Activated T-helper 1 cell treated with anti-CD3 and anti-CD28 coated beads, Interleukin-12 subunit alpha, Interleukin-12 subunit beta, Interleukin-2, Interleukin-4 antibody, amounts not matched to agents 30 ng/mL and 10 ng/mL and 1 ng/mL, durations not matched to agents 14 hours and 24 hours and 36 hours (primary cell): ENCODE measurements around the gene C5orf15. TPM values are rescaled to one million over a fixed set of nuclear protein-coding genes. Genes with fewer than 3 reads are reported as not detected.
"Not testable (repeated sequence)": the region's sequence is repeated elsewhere in the genome, so short reads cannot be mapped to it uniquely, and the experiment has no call there.

Experiments
- DNase-seq: peaks from one replicate; pipeline ENCODE4 v3.0.0; 2021; ENCODE audit warnings: low spot score
- H3K27ac Mint-ChIP-seq: one replicate; pipeline ENCODE4 v1.8.0; 2021; ENCODE audit warnings: mild to moderate bottlenecking, mixed read lengths
- H3K27me3 Mint-ChIP-seq: one replicate; pipeline ENCODE4 v1.8.0; 2022; ENCODE audit warnings: mild to moderate bottlenecking, moderate library complexity, mixed read lengths; ENCODE audit not compliant: insufficient read depth
- H3K36me3 Mint-ChIP-seq: one replicate; pipeline ENCODE4 v1.8.0; 2021; ENCODE audit warnings: low read depth, mixed read lengths
- H3K4me1 Mint-ChIP-seq: one replicate; pipeline ENCODE4 v1.8.0; 2021; ENCODE audit warnings: low read depth, mixed read lengths
- H3K4me3 Mint-ChIP-seq: one replicate; pipeline ENCODE4 v1.8.0; 2021; ENCODE audit warnings: mild to moderate bottlenecking, moderate library complexity, mixed read lengths
- H3K9me3 Mint-ChIP-seq: one replicate; pipeline ENCODE4 v1.8.0; 2021; ENCODE audit warnings: mixed read lengths
- intact Hi-C: fragments of 100-400 bp; cut with micrococcal nuclease; formaldehyde crosslinking; loops from one replicate; pipeline ENCODE4 v1.15.1; 2024
- total RNA-seq: library from RNA; stranded (reverse); gene quantifications from 2 replicates; pipeline ENCODE4 v1.2.3, GENCODE V29; 2022

C5orf15 gene
- total RNA-seq, 1 donor from 2014 or later: 50.0 TPM

DNA sequence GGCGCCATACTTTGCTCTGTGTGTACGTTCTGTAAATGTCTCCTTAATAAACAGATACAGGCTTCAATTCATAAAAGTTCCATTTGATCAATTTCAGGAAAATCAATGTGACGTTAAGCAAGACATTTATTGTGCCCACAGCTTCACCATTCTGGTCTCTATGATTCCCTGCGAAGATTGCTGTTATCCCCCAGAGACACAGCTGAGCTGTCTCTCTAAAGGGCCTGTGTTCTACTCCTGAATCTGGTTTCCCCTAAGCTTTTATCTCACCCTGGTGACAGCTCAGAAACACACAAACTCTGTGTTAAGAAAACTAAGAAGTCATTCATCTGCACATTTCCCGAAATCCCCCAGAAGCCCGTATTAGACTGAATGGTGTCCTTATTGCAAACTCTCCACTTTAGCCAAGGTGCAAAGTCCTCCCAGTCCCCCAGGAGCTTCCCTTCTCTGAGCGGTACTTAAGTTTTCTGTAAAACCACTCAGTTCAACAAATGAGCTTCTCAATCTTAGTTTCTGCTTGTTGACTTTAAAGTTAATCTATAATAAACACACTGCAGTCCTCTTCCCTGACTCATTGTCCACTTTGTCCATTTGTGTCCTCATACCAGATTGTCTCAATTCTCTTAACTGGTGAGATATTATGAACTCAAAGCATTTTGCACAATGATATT, 1.4 kb upstream of the C5orf15 start:
- H3K27ac Mint-ChIP-seq: peak overlapping the region; percentile 69
- H3K36me3 Mint-ChIP-seq: peaks cover 37% of the 10 kb centered on the region
- H3K4me3 Mint-ChIP-seq: peak overlapping the region; percentile 98
- intact Hi-C loops: loop anchor here (2.0 to 10.0 kb wide), 4 partner anchors 257 to 1393 kb away; partner anchors contain the start of genes CAMLG, HSPA4 and PPP2CA
- H3K27me3 Mint-ChIP-seq: no peaks in the 10 kb centered on the region
- no peak for DNase-seq
- H3K9me3 Mint-ChIP-seq: no peaks in the 10 kb centered on the region
- H3K4me1 Mint-ChIP-seq: peaks cover 43% of the 10 kb centered on the region

DNA sequence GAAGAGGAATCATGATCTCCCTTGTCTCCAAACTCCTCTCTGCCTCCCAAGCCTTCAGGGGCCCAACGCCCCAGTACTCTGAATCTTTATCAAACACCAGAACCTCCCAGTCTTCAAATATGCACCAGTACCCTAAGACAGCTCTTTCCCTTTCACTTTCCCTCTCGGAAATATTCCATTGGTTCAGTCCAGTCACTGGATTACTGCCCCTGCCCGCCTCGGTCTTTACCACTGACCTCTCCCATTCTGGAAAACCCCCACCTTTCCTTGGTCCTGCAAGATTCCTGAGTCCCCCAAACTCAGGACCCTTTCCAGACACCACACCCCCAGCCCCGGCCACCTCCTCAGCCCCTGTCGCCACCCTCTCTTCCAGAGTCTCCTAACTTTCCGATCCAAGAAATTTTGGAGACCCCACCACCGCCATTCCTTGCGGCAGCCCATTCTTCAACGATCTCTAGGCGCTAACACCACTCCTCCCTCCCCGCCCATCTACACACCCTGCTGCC, 674 bp downstream of the C5orf15 start:
- Mint-ChIP-seq H3K27ac (peak overlapping the region; percentile 96), H3K27me3 (no peaks in the 10 kb centered on the region), H3K4me3 (peak overlapping the region; percentile 98), H3K4me1 (peaks cover 60% of the 10 kb centered on the region), H3K9me3 (peaks cover 6% of the 10 kb centered on the region), H3K36me3 (peaks cover 35% of the 10 kb centered on the region)
- intact Hi-C loops: loop anchor here (1.0 to 10.0 kb wide), 9 partner anchors 8 to 1395 kb away; partner anchors contain the start of genes AFF4, CAMLG, HSPA4 and PPP2CA
- DNase-seq: no peak

DNA sequence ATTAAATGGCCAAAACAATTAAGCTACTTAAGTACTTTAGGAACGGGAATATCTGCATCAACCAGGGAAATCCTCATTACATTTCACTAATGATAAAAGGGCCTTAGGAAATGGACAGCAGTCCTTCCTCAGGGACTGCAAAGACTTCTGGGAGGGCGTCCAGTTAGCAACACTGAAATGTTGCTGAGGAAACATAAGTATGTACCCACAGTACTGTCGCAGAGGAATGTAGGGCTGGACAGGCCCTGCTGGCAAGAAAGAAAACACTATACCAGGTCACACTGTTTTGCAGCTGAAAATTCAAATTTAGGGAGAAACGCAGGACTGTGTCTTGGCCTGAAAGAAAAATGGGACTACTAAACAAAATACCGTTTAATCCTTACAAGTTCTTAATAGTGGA, 1.3 kb downstream of the C5orf15 start:
- Mint-ChIP-seq H3K36me3 (peaks cover 41% of the 10 kb centered on the region), H3K4me1 (peaks cover 67% of the 10 kb centered on the region), H3K27ac (no peak overlapping the region), H3K9me3 (peaks cover 6% of the 10 kb centered on the region), H3K4me3 (peak overlapping the region; percentile 98), H3K27me3 (no peaks in the 10 kb centered on the region)
- DNase-seq: no peak
- intact Hi-C loops: loop anchor here (5.0 to 10.0 kb wide), 2 partner anchors 912 to 1395 kb away; partner anchors contain the start of gene HSPA4

DNA sequence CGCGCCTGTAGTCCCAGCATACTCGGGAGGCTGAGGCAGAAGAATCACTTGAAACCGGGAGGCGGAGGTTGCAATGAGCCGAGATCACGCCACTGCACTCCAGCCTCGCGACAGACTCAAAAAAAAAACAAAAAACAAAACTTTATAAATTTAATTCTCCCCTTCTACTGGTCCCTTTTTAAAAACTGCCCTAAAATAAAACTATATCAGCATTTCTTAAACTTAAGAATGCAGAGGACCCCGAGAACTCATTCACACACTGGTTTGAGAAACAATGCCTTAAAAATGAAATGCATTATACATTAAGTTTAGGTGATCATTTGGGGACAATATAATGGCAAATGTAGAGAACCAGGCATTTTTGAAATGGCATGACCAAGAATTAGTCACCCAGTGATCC, 2.3 kb downstream of the C5orf15 start:
- H3K4me1 Mint-ChIP-seq: peaks cover 68% of the 10 kb centered on the region
- H3K36me3 Mint-ChIP-seq: peaks cover 36% of the 10 kb centered on the region
- no peak overlapping the region for H3K4me3 Mint-ChIP-seq
- intact Hi-C loops: loop anchor here (5.0 to 10.0 kb wide), 2 partner anchors 911 to 1396 kb away; partner anchors contain the start of gene HSPA4
- no peak overlapping the region for H3K27ac Mint-ChIP-seq
- DNase-seq: no peak
- no peaks in the 10 kb centered on the region for H3K27me3 Mint-ChIP-seq
- peaks cover 6% of the 10 kb centered on the region for H3K9me3 Mint-ChIP-seq

DNA sequence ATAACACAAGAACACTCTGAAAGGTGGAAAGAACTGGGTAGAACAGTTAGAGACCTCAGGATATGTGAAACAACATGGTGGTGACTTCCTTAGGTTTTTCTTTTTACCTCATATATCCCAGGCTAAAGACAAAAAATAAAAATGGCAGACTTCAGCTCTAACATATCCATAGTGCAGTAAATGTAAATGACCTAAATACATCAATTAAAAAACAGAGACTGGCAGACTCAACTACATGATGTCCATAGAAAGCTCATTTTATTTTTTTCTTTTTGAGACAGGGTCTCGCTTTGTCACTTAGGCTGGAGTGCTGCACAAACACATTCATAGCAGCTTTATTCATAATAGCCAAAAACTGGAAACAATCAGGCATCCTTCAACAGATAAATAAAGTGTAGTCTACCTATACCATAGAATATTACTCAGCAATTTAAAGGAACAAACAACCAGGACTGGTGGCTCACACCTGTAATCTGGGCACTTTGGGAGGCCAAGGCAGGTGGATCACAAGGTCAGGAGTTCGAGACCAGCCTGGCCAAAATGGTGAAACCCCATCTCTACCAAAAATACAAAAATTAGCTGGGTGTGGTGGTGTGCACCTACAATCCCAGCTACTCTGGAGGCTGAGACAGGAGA, 4.8 kb downstream of the C5orf15 start:
- peak overlapping the region; percentile 59 for H3K27ac Mint-ChIP-seq
- no peaks in the 10 kb centered on the region for H3K27me3 Mint-ChIP-seq
- peaks cover 37% of the 10 kb centered on the region for H3K36me3 Mint-ChIP-seq
- peaks cover 6% of the 10 kb centered on the region for H3K9me3 Mint-ChIP-seq
- H3K4me3 Mint-ChIP-seq: peak overlapping the region; percentile 27
- no peak for DNase-seq
- intact Hi-C loops: loop anchor here (10.0 kb wide), 1 partner anchor 909 kb away; the partner anchor contains the start of gene HSPA4
- H3K4me1 Mint-ChIP-seq: peaks cover 69% of the 10 kb centered on the region

DNA sequence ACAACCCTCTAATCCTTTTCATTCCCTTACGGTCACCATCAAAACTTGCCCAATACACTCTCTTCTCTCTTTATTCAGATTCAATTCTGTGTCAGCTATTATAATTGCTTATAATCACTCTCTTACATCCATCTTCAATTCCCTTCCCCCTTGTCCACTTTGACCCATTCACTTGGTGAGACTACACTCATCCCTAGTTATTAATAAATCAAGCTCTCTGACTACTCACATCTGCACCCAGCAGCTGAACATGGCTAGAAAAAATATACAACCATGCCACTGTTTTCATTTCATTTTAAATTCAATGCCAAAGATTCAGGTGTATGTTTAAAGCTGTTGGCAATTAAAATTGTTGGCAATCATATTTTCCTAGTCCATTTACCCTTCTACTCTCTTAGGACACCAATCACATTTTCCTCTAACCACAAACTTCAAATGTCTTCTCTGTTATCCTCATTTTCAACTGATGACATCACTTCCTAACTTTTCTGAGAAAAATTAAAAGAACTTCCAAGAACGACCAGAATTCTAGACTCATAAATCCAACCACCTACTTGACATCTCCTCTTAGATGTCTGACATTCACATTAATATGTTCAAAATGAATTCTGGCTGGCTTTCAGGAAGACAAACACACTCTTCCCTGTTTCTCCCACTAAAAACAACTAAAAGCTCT, 5.5 kb downstream of the C5orf15 start:
- intact Hi-C loops: loop anchor here (1.0 to 10.0 kb wide), 2 partner anchors 33 to 908 kb away; partner anchors contain the start of gene HSPA4
- DNase-seq: no peak
- peaks cover 37% of the 10 kb centered on the region for H3K36me3 Mint-ChIP-seq
- peak overlapping the region; percentile 59 for H3K27ac Mint-ChIP-seq
- H3K4me1 Mint-ChIP-seq: peaks cover 63% of the 10 kb centered on the region
- peak overlapping the region; percentile 27 for H3K4me3 Mint-ChIP-seq
- peaks cover 6% of the 10 kb centered on the region for H3K9me3 Mint-ChIP-seq
- no peaks in the 10 kb centered on the region for H3K27me3 Mint-ChIP-seq

DNA sequence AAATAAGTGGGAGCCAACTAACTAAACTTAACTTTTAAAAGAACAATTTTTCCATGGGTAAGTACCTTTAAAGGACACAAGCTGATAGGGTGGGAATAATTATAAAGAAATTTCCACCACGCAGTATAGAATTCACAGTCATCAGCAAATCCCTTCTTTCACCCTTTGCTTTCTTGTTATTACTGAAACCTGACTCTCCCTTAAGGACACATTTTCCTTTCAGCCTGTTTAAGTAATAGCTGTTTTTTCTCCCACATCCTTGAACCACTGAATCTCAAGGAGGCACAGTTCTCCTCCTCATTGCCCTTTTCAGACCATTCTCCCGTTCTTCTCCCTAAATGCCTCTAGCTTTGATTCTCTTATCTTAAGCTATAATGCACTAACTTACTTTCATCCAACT, 6.3 kb downstream of the C5orf15 start:
- Mint-ChIP-seq H3K9me3 (peaks cover 6% of the 10 kb centered on the region), H3K27me3 (no peaks in the 10 kb centered on the region), H3K36me3 (peaks cover 42% of the 10 kb centered on the region), H3K4me3 (peak overlapping the region; percentile 34), H3K4me1 (peaks cover 63% of the 10 kb centered on the region), H3K27ac (peak overlapping the region; percentile 59)
- intact Hi-C loops: loop anchor here (1.0 to 10.0 kb wide), 2 partner anchors 32 to 907 kb away; partner anchors contain the start of gene HSPA4
- DNase-seq: no peak

DNA sequence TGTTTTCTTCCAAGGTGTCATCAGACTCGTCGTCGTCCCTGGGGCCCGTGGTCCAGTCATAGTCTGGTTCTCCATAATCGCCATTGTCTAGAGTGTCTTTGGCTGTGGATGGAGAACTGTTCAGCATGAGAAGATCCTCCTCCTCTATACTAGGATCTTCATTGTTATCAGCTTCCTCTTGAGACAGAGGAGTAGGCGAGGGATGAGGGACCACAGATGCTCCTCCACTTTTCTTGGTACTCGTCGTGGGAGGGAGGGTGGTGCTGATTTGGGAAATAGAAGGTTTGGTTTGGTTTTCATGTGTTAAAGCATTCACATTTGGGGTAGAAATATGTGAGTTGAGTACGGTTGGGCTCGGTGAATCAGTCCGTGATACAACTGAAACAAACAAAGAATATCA, 8.8 kb downstream of the C5orf15 start:
- Mint-ChIP-seq H3K4me3 (peak overlapping the region; percentile 49), H3K9me3 (peaks cover 6% of the 10 kb centered on the region), H3K27me3 (no peaks in the 10 kb centered on the region), H3K36me3 (peaks cover 44% of the 10 kb centered on the region), H3K27ac (peak overlapping the region; percentile 75), H3K4me1 (peaks cover 50% of the 10 kb centered on the region)
- intact Hi-C loops: loop anchor here (1.0 to 10.0 kb wide), 2 partner anchors 9 to 905 kb away; partner anchors contain the start of genes C5orf15 and HSPA4
- no peak for DNase-seq

DNA sequence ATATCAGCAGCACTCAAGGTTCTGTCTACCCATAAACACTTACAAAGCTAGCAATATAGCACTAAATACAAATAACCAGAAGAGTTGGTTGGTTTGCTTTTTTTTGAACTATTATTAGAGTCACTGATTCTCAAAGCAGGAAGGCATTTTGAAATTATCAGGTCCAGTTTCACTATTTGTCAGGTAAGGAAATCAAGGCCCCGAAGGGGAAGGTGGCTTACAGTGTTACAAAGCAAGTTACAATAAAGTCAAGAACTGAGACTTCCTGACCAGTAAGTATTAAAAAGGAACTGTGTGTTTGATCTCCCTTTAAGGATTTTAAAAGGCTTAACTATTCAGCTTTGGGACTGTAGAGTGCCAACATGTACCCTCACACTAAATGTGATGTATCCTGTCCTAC, 10.8 kb downstream of the C5orf15 start:
- Mint-ChIP-seq H3K27ac (peak overlapping the region; percentile 58), H3K4me1 (peaks cover 32% of the 10 kb centered on the region), H3K4me3 (peak overlapping the region; percentile 59), H3K9me3 (no peaks in the 10 kb centered on the region), H3K27me3 (no peaks in the 10 kb centered on the region), H3K36me3 (peaks cover 36% of the 10 kb centered on the region)
- no peak for DNase-seq
- intact Hi-C loops: no loop called here

DNA sequence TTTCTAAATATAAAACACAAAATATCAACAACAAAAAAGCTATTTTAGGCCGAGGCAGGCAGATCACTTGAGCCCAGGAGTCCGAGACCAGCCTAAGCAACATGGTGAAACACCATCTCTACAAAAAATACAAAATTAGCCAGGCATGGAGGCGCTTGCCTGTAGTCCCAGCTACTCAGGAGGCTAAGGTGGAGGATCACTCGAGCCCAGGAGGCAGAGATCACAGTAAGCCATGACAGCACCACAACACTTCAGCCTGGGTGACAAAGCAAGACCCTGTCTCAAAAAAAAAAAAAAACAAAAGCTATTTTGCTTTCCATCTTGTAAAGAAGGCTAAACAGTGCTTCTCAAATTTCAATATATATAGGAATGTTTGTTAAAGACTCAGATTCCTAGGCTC, 11.3 kb downstream of the C5orf15 start:
- Mint-ChIP-seq H3K27ac (no peak overlapping the region), H3K4me3 (peak overlapping the region; percentile 26), H3K36me3 (peaks cover 32% of the 10 kb centered on the region), H3K4me1 (peaks cover 27% of the 10 kb centered on the region), H3K27me3 (no peaks in the 10 kb centered on the region), H3K9me3 (no peaks in the 10 kb centered on the region)
- no peak for DNase-seq
- intact Hi-C loops: no loop called here

DNA sequence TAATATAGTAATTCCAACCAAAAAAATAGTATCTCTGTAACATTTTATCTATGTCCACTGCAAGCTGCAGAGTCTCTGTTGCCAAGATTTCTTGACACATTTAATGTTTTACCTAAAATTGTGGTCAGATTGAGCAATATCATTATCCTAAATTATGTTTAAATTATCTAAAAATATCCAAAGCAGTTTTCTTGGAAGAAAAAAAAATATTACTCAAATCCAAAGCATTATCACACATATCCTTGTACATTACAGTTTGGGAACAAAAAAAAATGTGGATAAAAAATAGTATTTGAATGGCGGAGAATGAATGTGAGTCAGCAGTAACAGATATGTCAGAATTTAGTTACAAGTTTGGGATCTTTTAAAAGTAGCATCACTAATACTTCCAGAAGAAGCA, 12.2 kb downstream of the C5orf15 start:
- intact Hi-C loops, H3K9me3 Mint-ChIP-seq, H3K27ac Mint-ChIP-seq, DNase-seq, H3K4me3 Mint-ChIP-seq, H3K27me3 Mint-ChIP-seq: not testable (repeated sequence)
- Mint-ChIP-seq H3K4me1 (peaks cover 26% of the 10 kb centered on the region), H3K36me3 (peaks cover 32% of the 10 kb centered on the region)

DNA sequence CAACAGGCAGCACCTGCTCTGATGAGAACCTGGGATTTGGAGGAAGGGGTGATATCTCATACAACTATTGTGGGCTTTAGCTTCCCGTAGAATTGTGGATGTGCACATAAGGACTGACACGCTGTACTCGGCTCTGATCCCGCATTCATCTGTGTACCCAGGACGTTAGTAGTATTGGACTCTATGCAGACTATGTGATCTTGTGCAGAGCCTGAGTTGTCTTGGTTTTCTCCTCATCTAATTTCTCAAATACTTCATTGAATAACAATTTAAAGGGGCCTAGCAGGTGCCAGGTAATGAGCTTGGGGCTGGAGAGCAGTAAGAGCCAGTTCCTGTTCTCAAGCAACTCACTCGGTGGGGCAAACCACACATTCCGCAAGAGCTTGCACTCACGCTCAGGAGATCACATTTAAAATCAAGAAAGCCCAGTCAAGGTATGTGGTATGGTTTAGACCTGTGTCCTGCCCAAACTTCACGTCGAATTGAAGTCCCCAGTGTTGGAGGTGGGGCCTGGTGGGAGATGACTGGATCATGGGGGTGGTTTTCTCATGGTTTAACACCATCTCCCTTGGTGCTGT, 14.8 kb downstream of the C5orf15 start:
- Mint-ChIP-seq H3K36me3 (peaks cover 21% of the 10 kb centered on the region), H3K27ac (no peak overlapping the region), H3K4me3 (no peak overlapping the region), H3K27me3 (no peaks in the 10 kb centered on the region), H3K4me1 (peaks cover 10% of the 10 kb centered on the region), H3K9me3 (no peaks in the 10 kb centered on the region)
- no peak for DNase-seq
- intact Hi-C loops: no loop called here
